Activated CD4-positive, alpha-beta T cell treated with anti-CD3 and anti-CD28 coated beads, Interleukin-2, Interleukin-6, amounts not matched to agents 100 ng/mL and 50 ng/mL, durations not matched to agents 16 hours and 8 hours (primary cell): ENCODE data around the gene DNM3.

ENCODE experiments used
- DNase-seq: peaks from one replicate; pipeline ENCODE4 v3.0.0-alpha.2; 2020

DNM3 gene

GRCh38 chr1:172380441-172381244, 539.3 kb downstream of the DNM3 start:
- DNase-seq: peak; percentile 77

GRCh38 chr1:172381946-172382345, 540.6 kb downstream of the DNM3 start:
- DNase-seq: no peak

GRCh38 chr1:172382406-172382805, 541.1 kb downstream of the DNM3 start:
- no peak for DNase-seq

- DNase-seq: no peak
These were observed 541.7 kb downstream of the DNM3 start for GRCh38 chr1:172382990-172383389.

- no peak for DNase-seq
These were observed 542.2 kb downstream of the DNM3 start for GRCh38 chr1:172383536-172383935.

GRCh38 chr1:172384656-172385055, 543.4 kb downstream of the DNM3 start:
- no peak for DNase-seq

- no peak for DNase-seq
These were observed 544.7 kb downstream of the DNM3 start for GRCh38 chr1:172386046-172386445.

GRCh38 chr1:172388490-172388889, 547.2 kb downstream of the DNM3 start:
- DNase-seq: no peak

GRCh38 chr1:172390301-172390682, 549.0 kb downstream of the DNM3 start:
- no peak for DNase-seq

- DNase-seq: no peak
These were observed 549.6 kb downstream of the DNM3 start for GRCh38 chr1:172390683-172391551.

GRCh38 chr1:172391976-172392375, 550.7 kb downstream of the DNM3 start:
- no peak for DNase-seq

- peak; percentile 43 for DNase-seq
These were observed 552.1 kb downstream of the DNM3 start for GRCh38 chr1:172393354-172393753.

GRCh38 chr1:172394141-172394751, 552.9 kb downstream of the DNM3 start:
- DNase-seq: peak; percentile 91

GRCh38 chr1:172394811-172395210, 553.5 kb downstream of the DNM3 start:
- peak; percentile 13 for DNase-seq

- no peak for DNase-seq
These were observed 554.3 kb downstream of the DNM3 start for GRCh38 chr1:172395576-172395975.

- peak; percentile 75 for DNase-seq
These were observed 555.9 kb downstream of the DNM3 start for GRCh38 chr1:172397221-172397620.

- DNase-seq: no peak
These were observed 556.3 kb downstream of the DNM3 start for GRCh38 chr1:172397633-172398032.

- peak; percentile 34 for DNase-seq
These were observed 556.9 kb downstream of the DNM3 start for GRCh38 chr1:172398193-172398592.

GRCh38 chr1:172398970-172399755, 557.9 kb downstream of the DNM3 start:
- peak; percentile 66 for DNase-seq

GRCh38 chr1:172399756-172400721, 558.7 kb downstream of the DNM3 start:
- no peak for DNase-seq

- DNase-seq: no peak
These were observed 559.4 kb downstream of the DNM3 start for GRCh38 chr1:172400722-172401105.

- no peak for DNase-seq
These were observed 560.2 kb downstream of the DNM3 start for GRCh38 chr1:172401477-172401876.
